MM.1S (cell line): ENCODE results near the gene USP47.

Experiments
- DNase-seq: peaks from one replicate; pipeline ENCODE4 v3.0.0-alpha.2; 2015
- H2AFZ ChIP-seq: fragments of 300-600 bp; sonication (generic); 2 replicates; pipeline ENCODE4 v1.6.0; 2016; ENCODE audit warnings: antibody characterized with exemption, low read length
- H3F3A ChIP-seq: fragments of 300-600 bp; sonication (generic); 2 replicates; pipeline ENCODE4 v1.6.1; 2016; ENCODE audit warnings: mild to moderate bottlenecking, antibody characterized with exemption, low read length, moderate library complexity, mixed read lengths; ENCODE audit not compliant: insufficient read depth
- H3K27ac ChIP-seq: fragments of 300-600 bp; sonication (generic); 2 replicates; pipeline ENCODE4 v1.5.1; 2016; ENCODE audit warnings: mild to moderate bottlenecking, low read length
- H3K27me3 ChIP-seq: fragments of 300-600 bp; sonication (generic); replicated peaks from 2 replicates; pipeline ENCODE4 v1.6.0; 2016; ENCODE audit warnings: low read length; ENCODE audit not compliant: insufficient read depth
- H3K36me3 ChIP-seq: fragments of 300-600 bp; sonication (generic); replicated peaks from 2 replicates; pipeline ENCODE4 v1.6.1; 2016; ENCODE audit warnings: mild to moderate bottlenecking, low read length, mixed read lengths; ENCODE audit not compliant: insufficient read depth
- H3K4me1 ChIP-seq: fragments of 300-600 bp; sonication (generic); 2 replicates; pipeline ENCODE4 v1.6.1; 2016; ENCODE audit warnings: low read length, mixed read lengths
- H3K4me2 ChIP-seq: fragments of 300-600 bp; sonication (generic); 2 replicates; pipeline ENCODE4 v1.6.0; 2016; ENCODE audit warnings: low read depth, low read length
- H3K4me3 ChIP-seq: fragments of 300-600 bp; sonication (generic); 2 replicates; pipeline ENCODE4 v1.5.1; 2016; ENCODE audit warnings: low read length, mixed read lengths
- H3K79me2 ChIP-seq: fragments of 300-600 bp; sonication (generic); 2 replicates; pipeline ENCODE4 v1.6.1; 2016; ENCODE audit warnings: mixed run types, low read length, mixed read lengths
- H3K9ac ChIP-seq: fragments of 300-600 bp; sonication (generic); 2 replicates; pipeline ENCODE4 v1.6.1; 2016; ENCODE audit warnings: low read length, mixed read lengths
- H3K9me2 ChIP-seq: fragments of 300-600 bp; sonication (generic); replicated peaks from 2 replicates; pipeline ENCODE4 v1.6.1; 2016; ENCODE audit warnings: mild to moderate bottlenecking, low read length, mixed read lengths; ENCODE audit not compliant: insufficient read depth
- H3K9me3 ChIP-seq: fragments of 300-600 bp; sonication (generic); replicated peaks from 2 replicates; pipeline ENCODE4 v1.6.1; 2016; ENCODE audit warnings: mild to moderate bottlenecking, low read length, mixed read lengths; ENCODE audit not compliant: insufficient read depth
- H4K20me1 ChIP-seq: fragments of 300-600 bp; sonication (generic); 2 replicates; pipeline ENCODE4 v1.6.1; 2016; ENCODE audit warnings: mild to moderate bottlenecking, low read length, moderate library complexity, mixed read lengths; ENCODE audit not compliant: insufficient read depth
- EZH2 ChIP-seq: fragments of 300-600 bp; sonication (generic); optimal IDR thresholded peaks from 2 replicates; pipeline ENCODE3; 2017; ENCODE audit warnings: low read depth, mild to moderate bottlenecking, antibody characterized with exemption, low read length, mixed read lengths
- EZH2phosphoT487 ChIP-seq: fragments of 300-600 bp; sonication (generic); IDR thresholded peaks from 2 replicates; pipeline ENCODE4 v1.6.1; 2018; ENCODE audit warnings: antibody characterized with exemption, low read length
- TF ChIP-seq, protein P1 (sequence below): fragments of 300-600 bp; sonication (generic); IDR thresholded peaks from 2 replicates; pipeline ENCODE4 v1.5.1; 2016; ENCODE audit warnings: antibody characterized with exemption, low read length, mixed read lengths

The USP47 gene

DNA sequence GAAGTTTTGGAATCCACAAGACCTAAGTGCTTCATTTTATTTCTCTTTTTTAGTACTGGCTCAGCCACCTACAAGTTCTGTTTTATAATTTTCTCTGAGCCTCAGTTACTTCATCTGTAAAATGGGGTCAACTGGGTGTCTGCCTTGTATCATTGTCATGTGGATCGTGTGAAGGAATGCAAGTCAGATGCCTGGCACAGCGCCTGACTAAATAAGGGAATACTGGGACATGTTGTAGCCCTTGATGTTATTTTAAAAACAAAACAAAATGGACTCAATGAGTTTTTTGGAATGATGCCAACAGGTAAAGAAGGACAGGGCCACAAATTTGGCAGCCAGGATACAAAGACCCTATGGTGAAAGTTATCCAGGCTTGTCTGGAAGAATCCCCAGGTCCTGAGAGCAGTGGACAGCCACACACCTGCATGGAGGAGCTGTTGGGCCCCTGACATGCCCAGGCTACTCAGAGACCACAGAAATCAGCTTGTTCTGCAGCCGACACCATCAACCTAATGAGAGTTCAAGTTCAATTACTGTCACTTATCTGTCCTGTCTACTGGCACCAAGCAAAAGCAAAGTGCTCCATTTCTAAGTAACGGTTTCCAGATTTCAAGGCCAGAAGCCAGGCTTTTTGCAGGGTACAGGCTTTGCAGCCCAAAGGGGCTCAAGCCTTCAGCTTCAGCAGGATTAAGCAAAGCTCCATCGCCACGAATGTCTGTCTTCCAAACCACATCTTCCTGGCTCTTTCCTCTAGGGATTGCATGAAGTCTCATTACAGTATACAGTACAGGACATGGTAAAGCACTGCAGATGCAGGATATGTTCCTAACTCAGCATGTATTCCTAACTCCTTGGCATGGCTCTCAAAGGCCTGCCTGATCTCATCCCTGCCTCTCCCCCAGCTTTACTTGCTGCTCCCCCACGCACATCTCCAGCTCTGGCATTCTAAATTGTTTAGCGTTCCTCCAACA is 148.3 kb downstream of the USP47 start:
- no peaks in the 10 kb centered on the region for H3K9me3 ChIP-seq
- no peak overlapping the region for H3K27ac ChIP-seq
- no peaks in the 10 kb centered on the region for H3K36me3 ChIP-seq
- H3K79me2 ChIP-seq: no peaks in the 10 kb centered on the region
- no peak for DNase-seq
- H2AFZ ChIP-seq: no peak overlapping the region
- H3F3A ChIP-seq: no peaks in the 10 kb centered on the region
- no peaks in the 10 kb centered on the region for H4K20me1 ChIP-seq
- H3K4me2 ChIP-seq: no peak overlapping the region
- no peaks in the 10 kb centered on the region for H3K9me2 ChIP-seq
- H3K27me3 ChIP-seq: no peaks in the 10 kb centered on the region
- TF ChIP-seq EZH2 (no peak), EZH2phosphoT487 (no peak)
- H3K9ac ChIP-seq: no peak overlapping the region
- H3K4me3 ChIP-seq: no peak overlapping the region
- H3K4me1 ChIP-seq: no peaks in the 10 kb centered on the region

DNA sequence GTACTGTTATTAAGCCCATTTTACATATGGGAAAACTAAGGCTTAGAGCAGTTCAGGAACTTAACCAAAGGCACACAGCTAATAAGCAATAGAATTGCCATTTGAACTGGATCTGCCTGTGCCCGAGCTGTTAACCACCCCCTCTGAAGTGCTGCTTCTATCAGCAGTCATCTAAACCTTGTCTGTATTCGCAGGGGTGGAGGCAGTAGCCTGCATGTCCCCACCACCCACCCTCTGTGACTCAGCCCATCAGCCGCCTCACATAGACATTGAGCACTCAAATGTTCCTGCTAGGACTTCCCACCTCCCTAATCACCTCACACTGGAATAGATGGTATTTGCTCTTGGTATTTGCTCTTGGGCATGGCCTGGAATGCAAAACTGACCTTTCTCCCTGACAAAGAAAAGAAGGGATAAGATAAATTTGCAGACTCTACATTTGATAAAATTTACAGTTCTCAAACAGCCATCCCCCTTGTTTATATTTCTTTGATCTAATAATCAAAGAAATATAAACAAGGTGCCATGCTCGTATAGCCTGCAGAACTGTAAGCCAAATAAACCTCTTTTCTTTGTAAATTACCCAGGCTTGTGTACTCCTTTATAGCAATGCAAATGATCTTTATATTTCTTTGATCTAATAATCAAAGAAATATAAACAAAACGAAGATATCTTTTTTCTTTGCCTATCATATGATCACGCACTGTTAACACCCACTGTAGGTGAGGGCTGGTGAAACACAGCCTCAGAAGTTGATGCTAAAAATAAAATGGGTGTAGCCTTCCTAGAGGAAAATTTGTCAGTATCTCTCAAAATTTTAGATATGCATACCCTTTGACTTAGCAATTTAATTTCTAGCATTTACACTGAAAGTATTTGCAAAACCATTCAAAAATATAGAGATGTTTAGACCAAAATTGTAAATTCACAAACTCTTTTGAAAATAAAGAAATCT is 150.8 kb downstream of the USP47 start:
- H3K36me3 ChIP-seq: no peaks in the 10 kb centered on the region
- no peaks in the 10 kb centered on the region for H3K27me3 ChIP-seq
- H3K9me3 ChIP-seq: no peaks in the 10 kb centered on the region
- no peak overlapping the region for H2AFZ ChIP-seq
- no peak overlapping the region for H3K4me3 ChIP-seq
- H3K9me2 ChIP-seq: no peaks in the 10 kb centered on the region
- no peaks in the 10 kb centered on the region; the same call in none of the 2 replicates for H3F3A ChIP-seq
- no peaks in the 10 kb centered on the region for H3K79me2 ChIP-seq
- no peak overlapping the region for H3K27ac ChIP-seq
- H3K4me2 ChIP-seq: no peak overlapping the region
- TF ChIP-seq EZH2 (no peak), EZH2phosphoT487 (no peak)
- TF ChIP-seq, protein P1, sequence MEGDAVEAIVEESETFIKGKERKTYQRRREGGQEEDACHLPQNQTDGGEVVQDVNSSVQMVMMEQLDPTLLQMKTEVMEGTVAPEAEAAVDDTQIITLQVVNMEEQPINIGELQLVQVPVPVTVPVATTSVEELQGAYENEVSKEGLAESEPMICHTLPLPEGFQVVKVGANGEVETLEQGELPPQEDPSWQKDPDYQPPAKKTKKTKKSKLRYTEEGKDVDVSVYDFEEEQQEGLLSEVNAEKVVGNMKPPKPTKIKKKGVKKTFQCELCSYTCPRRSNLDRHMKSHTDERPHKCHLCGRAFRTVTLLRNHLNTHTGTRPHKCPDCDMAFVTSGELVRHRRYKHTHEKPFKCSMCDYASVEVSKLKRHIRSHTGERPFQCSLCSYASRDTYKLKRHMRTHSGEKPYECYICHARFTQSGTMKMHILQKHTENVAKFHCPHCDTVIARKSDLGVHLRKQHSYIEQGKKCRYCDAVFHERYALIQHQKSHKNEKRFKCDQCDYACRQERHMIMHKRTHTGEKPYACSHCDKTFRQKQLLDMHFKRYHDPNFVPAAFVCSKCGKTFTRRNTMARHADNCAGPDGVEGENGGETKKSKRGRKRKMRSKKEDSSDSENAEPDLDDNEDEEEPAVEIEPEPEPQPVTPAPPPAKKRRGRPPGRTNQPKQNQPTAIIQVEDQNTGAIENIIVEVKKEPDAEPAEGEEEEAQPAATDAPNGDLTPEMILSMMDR: no peak
- no peak for DNase-seq
- no peaks in the 10 kb centered on the region for H4K20me1 ChIP-seq
- peaks cover 6% of the 10 kb centered on the region; the same call in 1 of the 2 replicates for H3K4me1 ChIP-seq
- H3K9ac ChIP-seq: no peak overlapping the region

GRCh38 chr11:11993839-11994238 is 152.1 kb downstream of the USP47 start:
- DNase-seq: no peak
- TF ChIP-seq EZH2phosphoT487 (no peak), EZH2 (no peak)
- TF ChIP-seq, protein P1: no peak
- Histone ChIP-seq H3K4me3 (no peak overlapping the region), H3K4me1 (peaks cover 6% of the 10 kb centered on the region; the same call in 1 of the 2 replicates), H2AFZ (no peak overlapping the region), H3K9me2 (no peaks in the 10 kb centered on the region), H3K79me2 (no peaks in the 10 kb centered on the region), H3K4me2 (no peak overlapping the region), H4K20me1 (no peaks in the 10 kb centered on the region), H3K36me3 (no peaks in the 10 kb centered on the region), H3K9ac (no peak overlapping the region), H3F3A (no peaks in the 10 kb centered on the region; the same call in none of the 2 replicates), H3K27ac (no peak overlapping the region), H3K9me3 (no peaks in the 10 kb centered on the region), H3K27me3 (no peaks in the 10 kb centered on the region)
